Activated T-helper 1 cell treated with anti-CD3 and anti-CD28 coated beads, Interleukin-12 subunit alpha, Interleukin-12 subunit beta, Interleukin-2, Interleukin-4 antibody, amounts not matched to agents 30 ng/mL and 10 ng/mL and 1 ng/mL, durations not matched to agents 14 hours and 24 hours and 36 hours (primary cell): ENCODE measurements around the gene USP21. TPM values are rescaled to one million over a fixed set of nuclear protein-coding genes. Genes with fewer than 3 reads are reported as not detected.
A peak's percentile ranks its signal among the peaks of the same experiment; 100 is the strongest.

Source experiments
- DNase-seq: peaks from one replicate; pipeline ENCODE4 v3.0.0; 2021; ENCODE audit warnings: low spot score
- H3K27ac Mint-ChIP-seq: one replicate; pipeline ENCODE4 v1.8.0; 2021; ENCODE audit warnings: mild to moderate bottlenecking, mixed read lengths
- H3K27me3 Mint-ChIP-seq: one replicate; pipeline ENCODE4 v1.8.0; 2022; ENCODE audit warnings: mild to moderate bottlenecking, moderate library complexity, mixed read lengths; ENCODE audit not compliant: insufficient read depth
- H3K36me3 Mint-ChIP-seq: one replicate; pipeline ENCODE4 v1.8.0; 2021; ENCODE audit warnings: low read depth, mixed read lengths
- H3K4me1 Mint-ChIP-seq: one replicate; pipeline ENCODE4 v1.8.0; 2021; ENCODE audit warnings: low read depth, mixed read lengths
- H3K4me3 Mint-ChIP-seq: one replicate; pipeline ENCODE4 v1.8.0; 2021; ENCODE audit warnings: mild to moderate bottlenecking, moderate library complexity, mixed read lengths
- H3K9me3 Mint-ChIP-seq: one replicate; pipeline ENCODE4 v1.8.0; 2021; ENCODE audit warnings: mixed read lengths
- intact Hi-C: fragments of 100-400 bp; cut with micrococcal nuclease; formaldehyde crosslinking; loops from one replicate; pipeline ENCODE4 v1.15.1; 2024
- total RNA-seq: library from RNA; stranded (reverse); gene quantifications from 2 replicates; pipeline ENCODE4 v1.2.3, GENCODE V29; 2022

Gene USP21
- total RNA-seq, 1 donor from 2014 or later = 32.9 TPM

GRCh38 chr1:161145832-161146231 is 13.5 kb upstream of the USP21 start:
- DNase-seq = no peak
- H3K27ac Mint-ChIP-seq = no peak overlapping the region
- H3K36me3 Mint-ChIP-seq = no peaks in the 10 kb centered on the region
- no peaks in the 10 kb centered on the region for H3K27me3 Mint-ChIP-seq
- intact Hi-C loops = no loop called here
- no peaks in the 10 kb centered on the region for H3K4me1 Mint-ChIP-seq
- H3K9me3 Mint-ChIP-seq = no peaks in the 10 kb centered on the region
- H3K4me3 Mint-ChIP-seq = no peak overlapping the region

- no peak for DNase-seq
Observed at GRCh38 chr1:161153176-161153575, 6.1 kb upstream of the USP21 start.

GRCh38 chr1:161153682-161154337 is 5.5 kb upstream of the USP21 start, which contains the start of gene UFC1:
Gene UFC1 (plus strand): TSS chr1:161153978. CDS start chr1:161153998, 20 bp downstream.
- intact Hi-C loops = loop anchor here (1.0 to 2.0 kb wide), 6 partner anchors 12 to 86 kb away; partner anchors contain the start of genes DEDD, NDUFS2 and PPOX
- no peaks in the 10 kb centered on the region for H3K27me3 Mint-ChIP-seq

More at GRCh38 chr1:161153176-161153575, 6.1 kb upstream of the USP21 start:
- Mint-ChIP-seq H3K27ac (peak overlapping the region; percentile 100), H3K4me1 (peaks cover 26% of the 10 kb centered on the region), H3K4me3 (peak overlapping the region; percentile 99), H3K9me3 (no peaks in the 10 kb centered on the region), H3K36me3 (peaks cover 20% of the 10 kb centered on the region), H3K27me3 (no peaks in the 10 kb centered on the region)
- intact Hi-C loops = loop anchor here (1.0 to 2.0 kb wide), 4 partner anchors 21 to 49 kb away; partner anchors contain the start of genes DEDD and NDUFS2

GRCh38 chr1:161157867-161158266 is 1.4 kb upstream of the USP21 start:
- Mint-ChIP-seq H3K36me3 (peaks cover 41% of the 10 kb centered on the region), H3K27me3 (no peaks in the 10 kb centered on the region), H3K4me3 (peak overlapping the region; percentile 88), H3K4me1 (peaks cover 57% of the 10 kb centered on the region), H3K27ac (peak overlapping the region; percentile 49), H3K9me3 (no peaks in the 10 kb centered on the region)
- intact Hi-C loops = loop anchor here (2.0 kb wide), 3 partner anchors 45 to 113 kb away; partner anchors contain the start of genes NDUFS2, TOMM40L and USF1
- DNase-seq = no peak

More at GRCh38 chr1:161153682-161154337, 5.5 kb upstream of the USP21 start, which contains the start of gene UFC1:
- Mint-ChIP-seq H3K27ac (peak within 1 kb of the TSS; percentile 100), H3K4me1 (peaks cover 32% of the 10 kb centered on the region), H3K9me3 (no peaks in the 10 kb centered on the region), H3K4me3 (peak within 1 kb of the TSS; percentile 99), H3K36me3 (peaks cover 25% of the 10 kb centered on the region)
- DNase-seq = peak; percentile 80

GRCh38 chr1:161158316-161159010 is 837 bp upstream of the USP21 start:
- Mint-ChIP-seq H3K36me3 (peaks cover 47% of the 10 kb centered on the region), H3K27ac (peak overlapping the region; percentile 86), H3K4me3 (peak overlapping the region; percentile 88), H3K4me1 (peaks cover 63% of the 10 kb centered on the region), H3K9me3 (no peaks in the 10 kb centered on the region), H3K27me3 (no peaks in the 10 kb centered on the region)
- no peak for DNase-seq
- intact Hi-C loops = loop anchor here (1.0 to 2.0 kb wide), 4 partner anchors 26 to 114 kb away; partner anchors contain the start of genes DEDD, NDUFS2, TOMM40L and USF1

- peaks cover 51% of the 10 kb centered on the region for H3K36me3 Mint-ChIP-seq
- peak overlapping the region; percentile 88 for H3K4me3 Mint-ChIP-seq
- H3K4me1 Mint-ChIP-seq = peaks cover 64% of the 10 kb centered on the region
- no peaks in the 10 kb centered on the region for H3K27me3 Mint-ChIP-seq
- H3K9me3 Mint-ChIP-seq = no peaks in the 10 kb centered on the region
- DNase-seq = no peak
- H3K27ac Mint-ChIP-seq = peak overlapping the region; percentile 65
- intact Hi-C loops = loop anchor here (1.0 to 2.0 kb wide), 5 partner anchors 17 to 115 kb away; partner anchors contain the start of genes B4GALT3, DEDD, NDUFS2 and TOMM40L
Observed at GRCh38 chr1:161159913-161160243, 578 bp downstream of the USP21 start.

- peak overlapping the region; percentile 62 for H3K27ac Mint-ChIP-seq
Observed at GRCh38 chr1:161160671-161161145, 1.4 kb downstream of the USP21 start.

GRCh38 chr1:161161652-161162051 is 2.4 kb downstream of the USP21 start:
- H3K4me3 Mint-ChIP-seq = peak overlapping the region; percentile 52
- peaks cover 64% of the 10 kb centered on the region for H3K4me1 Mint-ChIP-seq
- H3K36me3 Mint-ChIP-seq = peaks cover 49% of the 10 kb centered on the region
- no peaks in the 10 kb centered on the region for H3K9me3 Mint-ChIP-seq
- intact Hi-C loops = loop anchor here (2.0 kb wide), 1 partner anchor 15 kb away; the partner anchor contains the start of gene B4GALT3
- H3K27me3 Mint-ChIP-seq = no peaks in the 10 kb centered on the region
- peak overlapping the region; percentile 13 for H3K27ac Mint-ChIP-seq
- DNase-seq = no peak

More at GRCh38 chr1:161160671-161161145, 1.4 kb downstream of the USP21 start:
- H3K4me1 Mint-ChIP-seq = peaks cover 64% of the 10 kb centered on the region
- no peaks in the 10 kb centered on the region for H3K27me3 Mint-ChIP-seq
- H3K9me3 Mint-ChIP-seq = no peaks in the 10 kb centered on the region
- peaks cover 49% of the 10 kb centered on the region for H3K36me3 Mint-ChIP-seq
- H3K4me3 Mint-ChIP-seq = peak overlapping the region; percentile 88
- intact Hi-C loops = loop anchor here (2.0 kb wide), 1 partner anchor 16 kb away; the partner anchor contains the start of gene B4GALT3
- DNase-seq = no peak

GRCh38 chr1:161162052-161162451 is 2.8 kb downstream of the USP21 start:
- H3K36me3 Mint-ChIP-seq = peaks cover 45% of the 10 kb centered on the region
- intact Hi-C loops = no loop called here
- H3K27me3 Mint-ChIP-seq = no peaks in the 10 kb centered on the region
- DNase-seq = no peak
- H3K4me3 Mint-ChIP-seq = peak overlapping the region; percentile 52
- peaks cover 68% of the 10 kb centered on the region for H3K4me1 Mint-ChIP-seq
- no peaks in the 10 kb centered on the region for H3K9me3 Mint-ChIP-seq
- peak overlapping the region; percentile 13 for H3K27ac Mint-ChIP-seq

- intact Hi-C loops = no loop called here
- DNase-seq = no peak
- Mint-ChIP-seq H3K36me3 (peaks cover 39% of the 10 kb centered on the region), H3K27ac (peak overlapping the region; percentile 18), H3K4me3 (no peak overlapping the region), H3K9me3 (no peaks in the 10 kb centered on the region), H3K4me1 (peaks cover 72% of the 10 kb centered on the region), H3K27me3 (no peaks in the 10 kb centered on the region)
Observed at GRCh38 chr1:161162806-161163205, 3.5 kb downstream of the USP21 start.

GRCh38 chr1:161163793-161164192 is 4.5 kb downstream of the USP21 start:
- intact Hi-C loops = no loop called here
- H3K4me1 Mint-ChIP-seq = peaks cover 71% of the 10 kb centered on the region
- no peaks in the 10 kb centered on the region for H3K9me3 Mint-ChIP-seq
- H3K27ac Mint-ChIP-seq = peak overlapping the region; percentile 78
- DNase-seq = no peak
- peak overlapping the region; percentile 12 for H3K4me3 Mint-ChIP-seq
- no peaks in the 10 kb centered on the region for H3K27me3 Mint-ChIP-seq
- H3K36me3 Mint-ChIP-seq = peaks cover 31% of the 10 kb centered on the region

- H3K4me3 Mint-ChIP-seq = peak overlapping the region; percentile 45
- DNase-seq = no peak
- intact Hi-C loops = no loop called here
- H3K36me3 Mint-ChIP-seq = peaks cover 28% of the 10 kb centered on the region
- H3K4me1 Mint-ChIP-seq = peaks cover 63% of the 10 kb centered on the region
- peak overlapping the region; percentile 86 for H3K27ac Mint-ChIP-seq
- H3K9me3 Mint-ChIP-seq = no peaks in the 10 kb centered on the region
- no peaks in the 10 kb centered on the region for H3K27me3 Mint-ChIP-seq
Observed at GRCh38 chr1:161164901-161165610, 5.8 kb downstream of the USP21 start.
